K562 (cell line): ENCODE data around the gene SLC8A2. TPM values are rescaled to one million over a fixed set of nuclear protein-coding genes. Genes with fewer than 3 reads are reported as not detected.
A peak's percentile ranks its signal among the peaks of the same experiment; 100 is the strongest.

Experiments
- AFF1 ChIP-seq, 2 experiments: fragments of 450-650 bp; IDR thresholded peaks; 2 replicates each; pipeline ENCODE4 v1.6.1; 2018; ENCODE audit warnings: mild to moderate bottlenecking in 2 of 2, low read depth in 1 of 2; ENCODE audit not compliant: partially characterized antibody in 2 of 2
- ATF1 ChIP-seq, 2 experiments: fragments of 450-650 bp in 1 of 2; IDR thresholded peaks; 2 replicates each; pipeline ENCODE4 v1.6.1; 2016; ENCODE audit warnings: missing compliant biosample characterization in 1 of 2, missing genetic modification characterization in 1 of 2
- BCOR ChIP-seq: fragments of 450-650 bp; IDR thresholded peaks from 2 replicates; pipeline ENCODE4 v1.6.1; 2016
- CEBPG ChIP-seq, 3 experiments: fragments of 200-800 bp in 1 of 3; sonication (Bioruptor generic) in 1 of 3; sonication (generic) in 1 of 3; formaldehyde crosslinking in 1 of 3; IDR thresholded peaks in 2 of 3; conservative IDR thresholded peaks in 1 of 3; 2 replicates each; pipeline versions ENCODE4 v1.6.1 to v1.8.0; 2016 to 2022; ENCODE audit warnings: missing compliant biosample characterization in 2 of 3, missing genetic modification characterization in 2 of 3, mild to moderate bottlenecking in 1 of 3, missing genetic modification reagents in 1 of 3
- CTBP1 ChIP-seq: fragments of 450-650 bp; IDR thresholded peaks from 2 replicates; pipeline ENCODE4 v1.6.1; 2016; ENCODE audit warnings: borderline replicate concordance
- DMBX1 ChIP-seq: fragments of 250-450 bp; sonication (Bioruptor Pico); IDR thresholded peaks from 2 replicates; pipeline ENCODE4 v1.8.0; 2022; ENCODE audit warnings: inconsistent platforms, mild to moderate bottlenecking, moderate library complexity, borderline replicate concordance
- HMGXB4 ChIP-seq: sonication (generic); formaldehyde crosslinking; IDR thresholded peaks from 2 replicates; pipeline ENCODE4 v1.8.1; 2023; ENCODE audit warnings: mild to moderate bottlenecking, missing genetic modification reagents
- SAFB ChIP-seq: fragments of 200-400 bp; formaldehyde crosslinking; IDR thresholded peaks from 2 replicates; pipeline ENCODE4 v1.6.1; 2017; ENCODE audit warnings: low read depth, low read length, borderline replicate concordance
- STAG1 ChIP-seq: sonication (generic); formaldehyde crosslinking; IDR thresholded peaks from 2 replicates; pipeline ENCODE4 v1.5.0; 2020; ENCODE audit warnings: missing genetic modification reagents, borderline replicate concordance
- ZBED1 ChIP-seq: IDR thresholded peaks from 2 replicates; pipeline ENCODE4 v1.6.1; 2014
- ZC3H4 ChIP-seq: sonication (generic); formaldehyde crosslinking; IDR thresholded peaks from 2 replicates; pipeline ENCODE4 v1.9.0; 2021; ENCODE audit warnings: missing genetic modification reagents, borderline replicate concordance
- ZNF511 ChIP-seq: sonication (generic); formaldehyde crosslinking; IDR thresholded peaks from 2 replicates; pipeline ENCODE4 v1.8.0; 2022; ENCODE audit warnings: mild to moderate bottlenecking, missing genetic modification reagents
- ZNF584 ChIP-seq: fragments of 200-800 bp; sonication (Bioruptor generic); IDR thresholded peaks from 2 replicates; pipeline ENCODE4 v1.6.1; 2016; ENCODE audit warnings: low read depth, mild to moderate bottlenecking, missing genetic modification characterization, missing compliant biosample characterization
- polyA plus RNA-seq, 8 experiments: library from polyadenylated mRNA; depleted of rRNA in 4 of 8; stranded (reverse) in 5 of 8; unstranded in 3 of 8; fragments of >200 nt; fragmentation: Nextera tagmentation in 2 of 8; fragmentation: Illumina TruSeq in 1 of 8; extraction: Ambion mirVana in 2 of 8; extraction: Trizol in 1 of 8; gene quantifications; 2 replicates each; pipeline versions ENCODE4 v1.2.1 to v1.2.3, GENCODE V29; 2011 to 2014; ENCODE audit warnings: inconsistent platforms in 1 of 8, missing spikeins in 1 of 8
- total RNA-seq, 7 experiments: library from RNA; depleted of rRNA in 6 of 7; stranded (reverse); fragments of >200 nt in 6 of 7; fragmentation: Illumina TruSeq in 2 of 7; extraction: Trizol in 2 of 7; gene quantifications; 2 replicates each; pipeline versions ENCODE4 v1.2.1 to v1.2.3, GENCODE V29; 2011 to 2021; ENCODE audit warnings: low replicate concordance in 1 of 7
- TF ChIP-seq, protein P1 (sequence below): sonication (generic); formaldehyde crosslinking; IDR thresholded peaks from 2 replicates; pipeline ENCODE4 v1.9.0; 2022; ENCODE audit warnings: mild to moderate bottlenecking, missing genetic modification reagents
- TF ChIP-seq, protein P2 (sequence below): fragments of 200-800 bp; sonication (Bioruptor generic); IDR thresholded peaks from 2 replicates; pipeline ENCODE4 v1.6.1; 2017; ENCODE audit warnings: missing genetic modification characterization, missing compliant biosample characterization
- TF ChIP-seq, protein P3 (sequence below): fragments of 450-650 bp; IDR thresholded peaks from 2 replicates; pipeline ENCODE4 v1.6.1; 2016

Gene SLC8A2
- total and polyA plus RNA-seq, 9 of the 15 experiments (the other 6 are each of a cell fraction or from before 2014, with no cell fraction given), result 0.07 to 0.66 (median 0.24) TPM; not detected in 3

- TF ChIP-seq CEBPG (CRISPR knock-in tag; IDR thresholded peaks at IDR 0.05) (peak; percentile 42; the same call in 1 of the 2 replicates), CEBPG (tag; conservative IDR thresholded peaks at IDR 0.05 in 1 of 2, IDR thresholded peaks at IDR 0.05 in 1 of 2) (no peak), AFF1 (IDR thresholded peaks at IDR 0.05; ENCODE audit: low read depth in 1 of 2, partially characterized antibody in 2 of 2) (peak in 1 of 2 experiments; percentile 88), ZC3H4 (CRISPR knock-in tag) (0 out of 2 replicates have a peak, but pooled peaks have one; percentile 33), ZNF511 (CRISPR knock-in tag) (peak; percentile 92), ATF1 (CRISPR knock-in tag; IDR thresholded peaks at IDR 0.05) (no peak), ATF1 (tag; IDR thresholded peaks at IDR 0.05) (peak; percentile 61), ZBED1 (peak; percentile 81; the same call in 1 of the 2 replicates), ZNF584 (CRISPR knock-in tag) (peak; percentile 48; the same call in 1 of the 2 replicates), SAFB (peak; percentile 37; the same call in 1 of the 2 replicates), CTBP1 (no peak), DMBX1 (CRISPR knock-in tag) (peak; percentile 59; the same call in 1 of the 2 replicates), BCOR (peak; percentile 74), HMGXB4 (CRISPR knock-in tag) (no peak), STAG1 (CRISPR knock-in tag) (0 out of 2 replicates have a peak, but pooled peaks have one; percentile 30)
- TF ChIP-seq, protein P1, sequence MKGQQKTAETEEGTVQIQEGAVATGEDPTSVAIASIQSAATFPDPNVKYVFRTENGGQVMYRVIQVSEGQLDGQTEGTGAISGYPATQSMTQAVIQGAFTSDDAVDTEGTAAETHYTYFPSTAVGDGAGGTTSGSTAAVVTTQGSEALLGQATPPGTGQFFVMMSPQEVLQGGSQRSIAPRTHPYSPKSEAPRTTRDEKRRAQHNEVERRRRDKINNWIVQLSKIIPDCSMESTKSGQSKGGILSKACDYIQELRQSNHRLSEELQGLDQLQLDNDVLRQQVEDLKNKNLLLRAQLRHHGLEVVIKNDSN, result no peak; the same call in 1 of the 2 replicates
- TF ChIP-seq, protein P2, sequence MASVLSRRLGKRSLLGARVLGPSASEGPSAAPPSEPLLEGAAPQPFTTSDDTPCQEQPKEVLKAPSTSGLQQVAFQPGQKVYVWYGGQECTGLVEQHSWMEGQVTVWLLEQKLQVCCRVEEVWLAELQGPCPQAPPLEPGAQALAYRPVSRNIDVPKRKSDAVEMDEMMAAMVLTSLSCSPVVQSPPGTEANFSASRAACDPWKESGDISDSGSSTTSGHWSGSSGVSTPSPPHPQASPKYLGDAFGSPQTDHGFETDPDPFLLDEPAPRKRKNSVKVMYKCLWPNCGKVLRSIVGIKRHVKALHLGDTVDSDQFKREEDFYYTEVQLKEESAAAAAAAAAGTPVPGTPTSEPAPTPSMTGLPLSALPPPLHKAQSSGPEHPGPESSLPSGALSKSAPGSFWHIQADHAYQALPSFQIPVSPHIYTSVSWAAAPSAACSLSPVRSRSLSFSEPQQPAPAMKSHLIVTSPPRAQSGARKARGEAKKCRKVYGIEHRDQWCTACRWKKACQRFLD (CRISPR knock-in tag), result no peak
- TF ChIP-seq, protein P3, sequence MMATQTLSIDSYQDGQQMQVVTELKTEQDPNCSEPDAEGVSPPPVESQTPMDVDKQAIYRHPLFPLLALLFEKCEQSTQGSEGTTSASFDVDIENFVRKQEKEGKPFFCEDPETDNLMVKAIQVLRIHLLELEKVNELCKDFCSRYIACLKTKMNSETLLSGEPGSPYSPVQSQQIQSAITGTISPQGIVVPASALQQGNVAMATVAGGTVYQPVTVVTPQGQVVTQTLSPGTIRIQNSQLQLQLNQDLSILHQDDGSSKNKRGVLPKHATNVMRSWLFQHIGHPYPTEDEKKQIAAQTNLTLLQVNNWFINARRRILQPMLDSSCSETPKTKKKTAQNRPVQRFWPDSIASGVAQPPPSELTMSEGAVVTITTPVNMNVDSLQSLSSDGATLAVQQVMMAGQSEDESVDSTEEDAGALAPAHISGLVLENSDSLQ, result peak; percentile 78
Measured at GRCh38 chr19:47444388-47444821, 27.3 kb downstream of the SLC8A2 start (continued).
